LNCAP (cell line): ENCODE results near the gene CMTM5.

Source experiments
- TF ChIP-seq, protein P1 (sequence below): fragments of 450-650 bp; IDR thresholded peaks from 2 replicates; pipeline ENCODE4 v1.5.1; 2017; ENCODE audit warnings: mild to moderate bottlenecking

Gene CMTM5

DNA sequence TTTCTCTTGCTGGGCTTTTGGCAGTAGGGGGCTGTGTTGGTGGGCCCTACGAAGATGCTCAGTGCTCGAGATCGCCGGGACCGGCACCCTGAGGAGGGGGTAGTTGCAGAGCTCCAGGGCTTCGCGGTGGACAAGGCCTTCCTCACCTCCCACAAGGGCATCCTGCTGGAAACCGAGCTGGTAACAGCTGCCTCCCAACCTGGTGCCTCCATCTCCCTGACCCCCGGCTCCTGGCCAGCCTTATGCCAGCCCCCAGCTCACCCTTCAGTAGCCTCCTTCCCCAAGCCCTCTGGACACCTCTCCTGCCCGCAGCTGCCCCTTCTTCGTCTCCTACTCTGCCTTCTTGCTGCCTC lies 328 bp downstream of the CMTM5 start:
- TF ChIP-seq, protein P1, sequence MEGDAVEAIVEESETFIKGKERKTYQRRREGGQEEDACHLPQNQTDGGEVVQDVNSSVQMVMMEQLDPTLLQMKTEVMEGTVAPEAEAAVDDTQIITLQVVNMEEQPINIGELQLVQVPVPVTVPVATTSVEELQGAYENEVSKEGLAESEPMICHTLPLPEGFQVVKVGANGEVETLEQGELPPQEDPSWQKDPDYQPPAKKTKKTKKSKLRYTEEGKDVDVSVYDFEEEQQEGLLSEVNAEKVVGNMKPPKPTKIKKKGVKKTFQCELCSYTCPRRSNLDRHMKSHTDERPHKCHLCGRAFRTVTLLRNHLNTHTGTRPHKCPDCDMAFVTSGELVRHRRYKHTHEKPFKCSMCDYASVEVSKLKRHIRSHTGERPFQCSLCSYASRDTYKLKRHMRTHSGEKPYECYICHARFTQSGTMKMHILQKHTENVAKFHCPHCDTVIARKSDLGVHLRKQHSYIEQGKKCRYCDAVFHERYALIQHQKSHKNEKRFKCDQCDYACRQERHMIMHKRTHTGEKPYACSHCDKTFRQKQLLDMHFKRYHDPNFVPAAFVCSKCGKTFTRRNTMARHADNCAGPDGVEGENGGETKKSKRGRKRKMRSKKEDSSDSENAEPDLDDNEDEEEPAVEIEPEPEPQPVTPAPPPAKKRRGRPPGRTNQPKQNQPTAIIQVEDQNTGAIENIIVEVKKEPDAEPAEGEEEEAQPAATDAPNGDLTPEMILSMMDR = no peak

DNA sequence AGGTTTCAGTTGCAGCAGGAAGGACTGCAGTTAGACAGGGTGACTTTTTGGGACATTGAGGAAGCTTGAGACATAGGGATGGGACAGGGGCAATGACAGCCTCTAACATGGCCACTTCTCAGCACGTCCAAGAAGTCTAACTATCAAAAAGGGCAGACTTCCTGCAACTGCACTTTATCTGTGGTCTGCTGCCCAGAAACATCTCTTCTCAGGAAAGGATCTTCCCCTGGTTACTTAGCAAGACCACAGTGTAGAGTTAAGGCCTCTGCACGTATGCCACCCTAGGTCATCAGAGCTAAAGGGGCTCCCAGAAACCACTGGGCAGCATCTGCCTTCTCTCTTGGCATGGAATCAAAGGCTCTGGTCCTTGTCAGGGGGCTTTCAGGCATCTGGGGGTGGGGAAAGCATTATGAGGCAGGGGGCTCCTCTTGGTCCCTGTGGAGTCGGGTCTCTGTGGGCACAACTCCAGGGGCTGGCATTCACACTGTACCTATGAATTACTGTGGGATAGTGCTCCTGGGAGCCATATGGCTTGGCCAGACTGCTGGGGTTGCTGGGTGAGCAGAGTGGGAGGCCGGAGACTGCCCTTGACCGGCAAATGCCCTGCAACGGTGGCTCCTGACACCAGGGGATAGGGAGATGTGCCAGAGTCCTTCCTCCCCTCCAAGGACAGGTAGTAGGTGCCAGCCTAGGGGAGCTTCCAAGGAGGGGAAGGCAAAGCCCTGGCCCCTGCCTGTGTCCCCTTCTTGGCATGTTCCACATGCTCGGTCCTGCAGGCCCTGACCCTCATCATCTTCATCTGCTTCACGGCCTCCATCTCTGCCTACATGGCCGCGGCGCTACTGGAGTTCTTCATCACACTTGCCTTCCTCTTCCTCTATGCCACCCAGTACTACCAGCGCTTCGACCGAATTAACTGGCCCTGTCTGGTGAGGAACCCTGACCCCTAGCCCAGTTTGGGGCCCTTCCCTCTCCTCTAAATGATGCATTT lies 1.0 kb downstream of the CMTM5 start:
- TF ChIP-seq, protein P1 = no peak

DNA sequence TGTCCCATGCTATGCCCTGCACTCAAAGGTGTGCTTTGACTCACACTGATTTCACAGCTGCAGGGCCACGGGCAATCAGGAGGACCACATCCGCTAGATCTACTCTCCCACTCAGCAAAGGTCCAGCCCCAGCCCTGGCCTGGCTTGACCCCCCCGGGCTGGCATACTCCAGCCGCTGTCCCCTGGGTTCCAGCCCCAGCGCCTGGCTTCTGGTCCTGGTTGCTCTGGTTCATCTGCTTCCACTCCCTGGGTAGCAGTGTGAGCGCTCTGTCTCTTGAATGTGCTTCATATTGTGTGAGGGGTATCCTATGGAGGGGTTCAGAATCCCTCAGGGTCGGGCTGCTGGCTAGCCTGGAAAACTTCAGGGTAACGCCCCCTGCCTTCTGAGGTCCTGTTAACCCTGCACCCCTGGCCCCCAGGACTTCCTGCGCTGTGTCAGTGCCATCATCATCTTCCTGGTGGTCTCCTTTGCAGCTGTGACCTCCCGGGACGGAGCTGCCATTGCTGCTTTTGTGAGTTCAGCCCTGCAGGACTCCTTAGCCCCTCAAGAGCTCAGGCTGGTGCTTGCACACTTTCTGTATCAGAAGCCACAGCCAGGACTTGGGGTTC lies 1.9 kb downstream of the CMTM5 start:
- TF ChIP-seq, protein P1 = no peak

DNA sequence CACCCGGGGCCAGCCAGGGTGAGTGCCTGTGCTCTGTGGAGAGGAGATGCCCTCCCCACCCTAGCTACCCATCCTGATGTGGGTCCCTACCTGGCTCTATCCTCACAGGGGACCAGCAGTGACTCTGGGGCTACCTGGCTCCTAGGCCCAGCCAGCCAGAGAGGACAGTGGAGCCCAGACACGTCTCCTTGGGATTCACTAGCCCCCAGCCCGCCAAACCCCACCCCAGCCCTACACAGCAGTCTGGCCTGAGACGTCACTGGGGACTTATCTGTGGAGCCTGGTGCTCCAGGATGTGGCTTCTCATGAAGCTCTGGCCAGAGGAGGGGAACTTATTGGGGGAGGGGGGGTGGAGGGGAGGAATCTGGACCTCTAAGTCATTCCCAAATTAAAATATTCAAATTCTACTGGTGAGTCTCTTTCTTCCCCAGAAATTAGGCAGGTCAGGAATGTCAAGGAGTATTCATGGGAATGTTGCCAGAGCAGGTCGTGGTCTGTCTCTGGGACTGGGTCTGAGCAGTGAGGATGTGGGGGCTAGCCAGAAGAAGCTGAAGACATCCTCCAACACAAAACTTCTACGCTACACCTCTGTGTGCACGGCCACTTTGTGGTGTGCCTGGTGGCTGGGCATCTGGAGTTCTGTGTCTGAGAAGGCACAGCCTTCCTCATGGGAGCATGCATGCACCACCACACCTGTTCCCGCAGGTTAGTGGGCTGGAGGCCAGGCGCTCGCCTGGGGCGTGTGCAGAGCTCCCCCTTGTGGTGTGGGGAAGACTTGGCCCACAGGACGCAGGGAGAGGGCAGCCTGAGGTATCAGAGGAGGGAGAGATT lies 2.7 kb downstream of the CMTM5 start:
- TF ChIP-seq, protein P1 = peak; percentile 96

DNA sequence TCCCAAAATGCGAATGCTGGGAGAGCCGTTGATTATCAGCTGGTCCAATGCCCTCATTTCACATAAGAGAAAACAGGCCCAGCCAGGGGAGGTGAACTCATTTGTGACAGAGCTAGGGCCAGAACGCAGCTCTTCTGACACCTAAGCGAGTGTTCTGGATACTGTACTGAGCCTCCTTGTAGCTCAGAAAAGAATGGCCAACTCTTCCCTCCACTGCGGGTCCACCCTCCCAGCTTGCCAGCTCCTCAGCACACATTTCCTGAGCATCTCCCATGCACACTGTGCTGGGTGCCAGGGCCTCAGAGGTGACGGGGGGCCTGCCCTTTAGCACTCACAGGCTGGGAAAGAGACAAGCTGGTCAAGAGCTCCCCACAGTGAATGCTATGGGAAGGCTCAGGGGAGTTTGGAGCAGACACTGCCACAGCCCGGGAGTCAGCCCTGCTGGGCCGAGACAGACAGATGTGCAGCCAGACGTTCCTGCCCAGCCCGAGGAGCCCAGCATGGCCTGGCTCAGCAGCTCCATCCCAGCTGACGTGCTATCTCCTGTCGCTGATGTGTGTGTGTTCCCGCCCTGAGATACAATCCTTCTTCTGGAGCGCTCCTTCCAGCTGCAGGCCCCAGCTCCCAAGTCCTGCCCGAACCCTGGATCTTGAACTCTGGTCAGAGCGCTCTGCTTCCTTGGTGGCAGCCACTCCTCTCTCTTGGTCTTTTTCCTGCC lies 3.5 kb downstream of the CMTM5 start:
- TF ChIP-seq, protein P1 = no peak; the same call in 1 of the 2 replicates

DNA sequence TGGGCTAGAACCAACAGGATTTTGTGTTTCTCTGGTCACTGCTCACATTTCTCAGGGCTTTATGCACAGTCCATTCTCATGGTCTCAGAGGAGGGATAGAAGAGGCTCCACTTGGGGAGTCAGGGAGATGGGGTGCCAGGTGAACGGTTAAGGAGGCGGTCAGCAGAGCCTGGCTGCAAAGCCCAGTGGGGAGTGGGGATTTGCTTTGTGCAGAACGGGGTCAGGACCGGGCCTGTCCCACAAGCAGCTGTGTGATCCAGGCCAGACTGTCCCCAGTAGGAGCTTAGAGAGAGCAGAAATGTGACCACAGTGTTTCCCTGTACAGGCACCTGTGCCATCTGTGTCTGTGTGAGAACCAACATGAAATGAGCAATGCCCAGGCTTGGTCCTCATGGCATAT lies 4.1 kb downstream of the CMTM5 start:
- TF ChIP-seq, protein P1 = no peak

DNA sequence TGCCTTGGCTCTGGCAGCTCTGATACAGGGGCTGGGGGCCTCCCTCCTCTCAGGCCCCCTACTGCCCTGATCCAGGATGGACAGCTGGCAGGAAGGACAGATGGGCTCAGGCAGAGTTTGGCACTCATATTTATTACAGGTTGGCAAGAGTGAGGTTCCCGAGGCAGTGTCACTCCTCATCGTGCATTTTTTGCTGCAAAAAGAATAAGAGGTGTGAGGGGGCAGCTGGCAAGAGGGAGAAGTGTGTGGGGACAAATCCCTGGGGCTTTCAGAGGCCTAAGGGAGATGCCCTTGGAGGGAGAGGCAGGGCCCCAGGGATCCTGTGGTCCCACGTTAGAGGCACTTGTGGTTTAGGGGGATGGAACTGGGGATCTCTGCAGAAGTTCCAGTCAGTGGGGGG lies 5.0 kb downstream of the CMTM5 start:
- TF ChIP-seq, protein P1 = no peak
